Peyer's patch (tissue), 4 donors: ENCODE results near the gene ARHGEF12.

Experiments
- POLR2A ChIP-seq, 2 donors: fragments of 450-650 bp; IDR thresholded peaks; one replicate each; pipeline ENCODE4 v1.5.1; 2017; ENCODE audit warnings: antibody characterized with exemption in 2 of 2, mild to moderate bottlenecking in 2 of 2, moderate library complexity in 2 of 2
- TF ChIP-seq, protein P1 (sequence below), 6 experiments: fragments of 450-650 bp in 4 of 6; fragments of 200-600 bp in 2 of 6; sonication (generic) in 1 of 6; IDR thresholded peaks; one replicate each; pipeline ENCODE4 v1.5.1; 2017 to 2019; ENCODE audit warnings: antibody characterized with exemption in 6 of 6, mild to moderate bottlenecking in 3 of 6, moderate library complexity in 1 of 6

GRCh38 chr11:120395778-120396177 is 59.6 kb downstream of the ARHGEF12 start:
- TF ChIP-seq, protein P1, sequence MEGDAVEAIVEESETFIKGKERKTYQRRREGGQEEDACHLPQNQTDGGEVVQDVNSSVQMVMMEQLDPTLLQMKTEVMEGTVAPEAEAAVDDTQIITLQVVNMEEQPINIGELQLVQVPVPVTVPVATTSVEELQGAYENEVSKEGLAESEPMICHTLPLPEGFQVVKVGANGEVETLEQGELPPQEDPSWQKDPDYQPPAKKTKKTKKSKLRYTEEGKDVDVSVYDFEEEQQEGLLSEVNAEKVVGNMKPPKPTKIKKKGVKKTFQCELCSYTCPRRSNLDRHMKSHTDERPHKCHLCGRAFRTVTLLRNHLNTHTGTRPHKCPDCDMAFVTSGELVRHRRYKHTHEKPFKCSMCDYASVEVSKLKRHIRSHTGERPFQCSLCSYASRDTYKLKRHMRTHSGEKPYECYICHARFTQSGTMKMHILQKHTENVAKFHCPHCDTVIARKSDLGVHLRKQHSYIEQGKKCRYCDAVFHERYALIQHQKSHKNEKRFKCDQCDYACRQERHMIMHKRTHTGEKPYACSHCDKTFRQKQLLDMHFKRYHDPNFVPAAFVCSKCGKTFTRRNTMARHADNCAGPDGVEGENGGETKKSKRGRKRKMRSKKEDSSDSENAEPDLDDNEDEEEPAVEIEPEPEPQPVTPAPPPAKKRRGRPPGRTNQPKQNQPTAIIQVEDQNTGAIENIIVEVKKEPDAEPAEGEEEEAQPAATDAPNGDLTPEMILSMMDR (IDR thresholded peaks at IDR 0.05) = no peak
- TF ChIP-seq POLR2A (IDR thresholded peaks at IDR 0.05) = no peak
